Esophagus muscularis mucosa (tissue), 4 donors: ENCODE measurements around the gene RNGTT. TPM values are rescaled to one million over a fixed set of nuclear protein-coding genes. Genes with fewer than 3 reads are reported as not detected.

Experiments used
- DNase-seq: peaks from one replicate; pipeline ENCODE4 v3.0.0-alpha.2; 2017; ENCODE audit errors: extremely low spot score
- H3K27ac ChIP-seq, 4 donors: fragments of 200-600 bp; sonication (generic); replicated peaks in 1 of 4; 1 replicate in 3 of 4; 2 replicates in 1 of 4; pipeline ENCODE4 v1.5.1; 2016 to 2019; ENCODE audit warnings: mild to moderate bottlenecking in 1 of 4
- H3K27me3 ChIP-seq, 4 donors: fragments of 200-600 bp; sonication (generic); one replicate each; pipeline versions ENCODE4 v1.5.1 to v1.6.0; 2016 to 2019
- H3K36me3 ChIP-seq, 4 donors: fragments of 200-600 bp; sonication (generic); one replicate each; pipeline ENCODE4 v1.5.1; 2016 to 2019
- H3K4me1 ChIP-seq, 4 donors: fragments of 200-600 bp; sonication (generic); one replicate each; pipeline ENCODE4 v1.5.1; 2016 to 2019
- H3K4me3 ChIP-seq, 4 donors: fragments of 200-600 bp; sonication (generic); 1 replicate in 2 of 4; 2 replicates in 2 of 4; pipeline ENCODE4 v1.5.1; 2016 to 2019; ENCODE audit warnings: mild to moderate bottlenecking in 4 of 4, moderate library complexity in 1 of 4
- H3K9me3 ChIP-seq, 4 donors: fragments of 200-600 bp; sonication (generic); 1 replicate in 3 of 4; 2 replicates in 1 of 4; pipeline ENCODE4 v1.5.1; 2016 to 2019
- CTCF ChIP-seq, 3 experiments: fragments of 200-600 bp in 2 of 3; fragments of 450-650 bp in 1 of 3; sonication (generic) in 2 of 3; IDR thresholded peaks; one replicate each; pipeline ENCODE4 v1.5.1; 2017 to 2019; ENCODE audit warnings: antibody characterized with exemption in 3 of 3, mild to moderate bottlenecking in 2 of 3, moderate library complexity in 1 of 3
- EP300 ChIP-seq: sonication (generic); formaldehyde crosslinking; IDR thresholded peaks from one replicate; pipeline ENCODE4 v1.6.1; 2017; ENCODE audit warnings: antibody characterized with exemption
- POLR2A ChIP-seq: fragments of 450-650 bp; IDR thresholded peaks from one replicate; pipeline ENCODE4 v1.6.1; 2017; ENCODE audit warnings: antibody characterized with exemption, moderate library complexity, mild to moderate bottlenecking, low read depth
- POLR2AphosphoS5 ChIP-seq, 2 donors: sonication (generic); formaldehyde crosslinking; IDR thresholded peaks; one replicate each; pipeline ENCODE4 v1.6.1; 2017; ENCODE audit warnings: antibody characterized with exemption in 2 of 2
- WGBS: methylation state at CpG from one replicate; pipeline ENCODE4 v1.1.5; 2018; 5-methylcytosine and 5-hydroxymethylcytosine counted together
- intact Hi-C: fragments of 100-400 bp; cut with DNase I; formaldehyde crosslinking; loops from one replicate; pipeline ENCODE4 v1.15.1; 2023
- total RNA-seq, 4 donors: library from RNA; depleted of rRNA; stranded (reverse); fragments of >200 nt; gene quantifications; one replicate each; pipeline versions ENCODE4 v1.1.0 to v1.2.1, GENCODE V29; 2016

Gene RNGTT
- total RNA-seq, 4 donors from 2014 or later = 10.7 to 13.9 (median 12.0) TPM

- no peak for TF ChIP-seq POLR2AphosphoS5 (IDR thresholded peaks at IDR 0.05)
- TF ChIP-seq POLR2A = no peak
- TF ChIP-seq CTCF (IDR thresholded peaks at IDR 0.05) = no peak
- no peak for TF ChIP-seq EP300
- Histone ChIP-seq H3K27ac (no peak overlapping the region), H3K36me3 (no peaks in the 10 kb centered on the region), H3K4me1 (no peaks in the 10 kb centered on the region), H3K9me3 (no peaks in the 10 kb centered on the region), H3K4me3 (no peak overlapping the region), H3K27me3 (no peaks in the 10 kb centered on the region)
- 94% methylated on average over 7 of the region's 7 CpGs for WGBS
- DNase-seq = no peak
- intact Hi-C loops = no loop called here
Observed at GRCh38 chr6:88619951-88620350, 343.5 kb downstream of the RNGTT start.

GRCh38 chr6:88616380-88616779, 347.0 kb downstream of the RNGTT start:
- TF ChIP-seq EP300 (no peak), POLR2AphosphoS5 (IDR thresholded peaks at IDR 0.05) (no peak), CTCF (IDR thresholded peaks at IDR 0.05) (no peak), POLR2A (no peak)
- H3K36me3 ChIP-seq = peaks cover 0 to 5% (median 2%) of the 10 kb centered on the region in 4 donors
- H3K27ac ChIP-seq = no peak overlapping the region
- 86% methylated on average over 1 of the region's 1 CpG for WGBS
- no peaks in the 10 kb centered on the region for H3K27me3 ChIP-seq
- intact Hi-C loops = no loop called here
- no peaks in the 10 kb centered on the region for H3K4me1 ChIP-seq
- H3K9me3 ChIP-seq = no peaks in the 10 kb centered on the region
- DNase-seq = no peak
- no peak overlapping the region for H3K4me3 ChIP-seq

GRCh38 chr6:88614316-88614877, 349.0 kb downstream of the RNGTT start:
- Histone ChIP-seq H3K4me1 (no peaks in the 10 kb centered on the region), H3K27ac (no peak overlapping the region), H3K36me3 (peaks cover 0 to 5% (median 2%) of the 10 kb centered on the region in 4 donors), H3K27me3 (no peaks in the 10 kb centered on the region), H3K9me3 (no peaks in the 10 kb centered on the region), H3K4me3 (no peak overlapping the region)
- intact Hi-C loops = no loop called here
- 92% methylated on average over 3 of the region's 3 CpGs for WGBS
- no peak for TF ChIP-seq POLR2A
- TF ChIP-seq CTCF (IDR thresholded peaks at IDR 0.05) = no peak
- TF ChIP-seq EP300 = no peak
- no peak for TF ChIP-seq POLR2AphosphoS5 (IDR thresholded peaks at IDR 0.05)
- DNase-seq = no peak

- Histone ChIP-seq H3K9me3 (no peaks in the 10 kb centered on the region), H3K36me3 (peaks cover 0 to 5% (median 2%) of the 10 kb centered on the region in 4 donors), H3K27ac (no peak overlapping the region), H3K27me3 (no peaks in the 10 kb centered on the region), H3K4me1 (no peaks in the 10 kb centered on the region), H3K4me3 (no peak overlapping the region)
- no peak for TF ChIP-seq POLR2AphosphoS5 (IDR thresholded peaks at IDR 0.05)
- no peak for TF ChIP-seq EP300
- TF ChIP-seq POLR2A = no peak
- TF ChIP-seq CTCF (IDR thresholded peaks at IDR 0.05) = no peak
- WGBS = 81% methylated on average over 5 of the region's 5 CpGs
- no peak for DNase-seq
- intact Hi-C loops = no loop called here
Observed at GRCh38 chr6:88612631-88613030, 350.8 kb downstream of the RNGTT start.

- 78% methylated on average over 4 of the region's 4 CpGs for WGBS
- intact Hi-C loops = no loop called here
- Histone ChIP-seq H3K4me3 (no peak overlapping the region), H3K4me1 (no peaks in the 10 kb centered on the region), H3K27ac (no peak overlapping the region), H3K9me3 (no peaks in the 10 kb centered on the region), H3K36me3 (peaks cover 0 to 5% (median 2%) of the 10 kb centered on the region in 4 donors), H3K27me3 (no peaks in the 10 kb centered on the region)
- TF ChIP-seq EP300 (no peak), CTCF (IDR thresholded peaks at IDR 0.05) (no peak), POLR2AphosphoS5 (IDR thresholded peaks at IDR 0.05) (no peak), POLR2A (no peak)
- no peak for DNase-seq
Observed at GRCh38 chr6:88611721-88612120, 351.7 kb downstream of the RNGTT start.
